Measurements from ENCODE around the gene ABCA13.
A peak's percentile ranks its signal among the peaks of the same experiment; 100 is the strongest.

DNA sequence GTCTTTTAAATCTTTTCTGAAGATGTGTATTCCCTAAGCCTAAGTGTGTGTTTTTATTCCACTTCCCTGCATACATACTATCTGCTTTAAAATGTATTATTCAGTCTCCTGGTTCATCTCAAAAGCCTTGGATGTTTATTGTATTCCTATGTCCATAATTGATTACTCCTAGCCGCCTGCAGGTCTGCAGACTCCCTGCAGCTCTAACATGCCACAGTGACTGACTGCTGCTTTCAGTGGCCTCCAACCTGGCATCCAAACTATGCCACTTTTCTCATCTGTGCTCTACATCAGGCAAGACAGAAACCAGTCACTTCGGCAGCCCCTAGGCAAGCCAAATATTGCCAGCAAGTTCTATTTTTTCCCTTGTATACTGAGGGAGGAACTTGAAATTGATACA, 81.7 kb downstream of the ABCA13 start:
- TF ChIP-seq, protein P1, sequence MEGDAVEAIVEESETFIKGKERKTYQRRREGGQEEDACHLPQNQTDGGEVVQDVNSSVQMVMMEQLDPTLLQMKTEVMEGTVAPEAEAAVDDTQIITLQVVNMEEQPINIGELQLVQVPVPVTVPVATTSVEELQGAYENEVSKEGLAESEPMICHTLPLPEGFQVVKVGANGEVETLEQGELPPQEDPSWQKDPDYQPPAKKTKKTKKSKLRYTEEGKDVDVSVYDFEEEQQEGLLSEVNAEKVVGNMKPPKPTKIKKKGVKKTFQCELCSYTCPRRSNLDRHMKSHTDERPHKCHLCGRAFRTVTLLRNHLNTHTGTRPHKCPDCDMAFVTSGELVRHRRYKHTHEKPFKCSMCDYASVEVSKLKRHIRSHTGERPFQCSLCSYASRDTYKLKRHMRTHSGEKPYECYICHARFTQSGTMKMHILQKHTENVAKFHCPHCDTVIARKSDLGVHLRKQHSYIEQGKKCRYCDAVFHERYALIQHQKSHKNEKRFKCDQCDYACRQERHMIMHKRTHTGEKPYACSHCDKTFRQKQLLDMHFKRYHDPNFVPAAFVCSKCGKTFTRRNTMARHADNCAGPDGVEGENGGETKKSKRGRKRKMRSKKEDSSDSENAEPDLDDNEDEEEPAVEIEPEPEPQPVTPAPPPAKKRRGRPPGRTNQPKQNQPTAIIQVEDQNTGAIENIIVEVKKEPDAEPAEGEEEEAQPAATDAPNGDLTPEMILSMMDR (IDR thresholded peaks at IDR 0.05; ENCODE audit: insufficient read depth, low read depth, low read length), result peak; percentile 3
- TF ChIP-seq EZH2 (IDR thresholded peaks at IDR 0.05; ENCODE audit: insufficient read depth, low read length), result no peak
